IMR-90 (cell line): Measurements from ENCODE around the gene DOCK2. TPM values are rescaled to one million over a fixed set of nuclear protein-coding genes. Genes with fewer than 3 reads are reported as not detected.
"Not testable (repeated sequence)": the region's sequence is repeated elsewhere in the genome, so short reads cannot be mapped to it uniquely, and the experiment has no call there.

Experiments used
- ATAC-seq: fragments of 200-7000 bp; cut with Tn5 transposase; 2 replicates; pipeline ENCODE4 v1.9.1; 2020; ENCODE audit warnings: low read depth, mild to moderate bottlenecking, moderate library complexity
- BruUV-seq: library from RNA; stranded (reverse); fragments of 400-500 nt; replicated peaks from 2 replicates; lab custom pipeline; 2021; lab: Mats Ljungman, UMichigan
- CTCF ChIA-PET: fragments of 300-600 bp; formaldehyde crosslinking; extraction: SDS; loops from one replicate; lab custom pipeline; 2021; ENCODE audit warnings: antibody characterized with exemption; lab: Yijun Ruan, JAX
- POLR2A ChIA-PET: fragments of 300-600 bp; sonication (Branson Sonifier 250); formaldehyde crosslinking; loops from one replicate; lab custom pipeline; 2022; ENCODE audit warnings: antibody characterized with exemption; ENCODE audit not compliant: unreplicated experiment; lab: Charles Lee
- DNase-seq: peaks from one replicate; pipeline ENCODE4 v3.0.0; 2013
- H2AFZ ChIP-seq: replicated peaks from 2 replicates; pipeline ENCODE3; 2013; ENCODE audit warnings: low read length, mild to moderate bottlenecking; ENCODE audit not compliant: poor library complexity
- H2AK5ac ChIP-seq: 2 replicates; pipeline ENCODE4 v1.6.1; 2013; ENCODE audit warnings: low read depth, low read length, inconsistent platforms
- H2AK9ac ChIP-seq: replicated peaks from 2 replicates; pipeline ENCODE3; 2013; ENCODE audit warnings: mild to moderate bottlenecking, low read depth, low read length, moderate library complexity; ENCODE audit not compliant: poor library complexity
- H2BK120ac ChIP-seq: 2 replicates; pipeline ENCODE4 v1.6.1; 2013; ENCODE audit warnings: low read depth, low read length, inconsistent platforms
- H2BK15ac ChIP-seq: 3 replicates; pipeline ENCODE4 v1.6.1; 2013; ENCODE audit warnings: low read depth, low read length, inconsistent platforms
- H2BK20ac ChIP-seq: 2 replicates; pipeline ENCODE4 v1.6.1; 2013; ENCODE audit warnings: low read depth, mild to moderate bottlenecking, inconsistent platforms, low read length, moderate library complexity
- H2BK5ac ChIP-seq: 2 replicates; pipeline ENCODE4 v1.6.1; 2013; ENCODE audit warnings: mild to moderate bottlenecking, low read depth, low read length, inconsistent platforms; ENCODE audit not compliant: poor library complexity, severe bottlenecking
- H3K14ac ChIP-seq: replicated peaks from 2 replicates; pipeline ENCODE4 v1.6.1; 2013; ENCODE audit warnings: low read depth, low read length, inconsistent platforms
- H3K18ac ChIP-seq: 2 replicates; pipeline ENCODE4 v1.6.1; 2013; ENCODE audit warnings: low read depth, low read length, control low read depth
- H3K23ac ChIP-seq: 2 replicates; pipeline ENCODE4 v1.6.1; 2013; ENCODE audit warnings: low read depth, low read length, inconsistent platforms
- H3K27ac ChIP-seq: 2 replicates; pipeline ENCODE4 v1.5.1; 2013; ENCODE audit warnings: mild to moderate bottlenecking, control low read depth, low read length; ENCODE audit not compliant: insufficient read depth
- H3K27me3 ChIP-seq: 2 replicates; pipeline ENCODE4 v1.6.1; 2013; ENCODE audit warnings: low read length; ENCODE audit not compliant: control insufficient read depth, insufficient read depth
- H3K36me3 ChIP-seq: 2 replicates; pipeline ENCODE4 v1.6.1; 2013; ENCODE audit warnings: low read length, mixed read lengths; ENCODE audit not compliant: control insufficient read depth, insufficient read depth
- H3K4ac ChIP-seq: 2 replicates; pipeline ENCODE4 v1.6.1; 2013; ENCODE audit warnings: low read depth, low read length, inconsistent platforms
- H3K4me1 ChIP-seq: 2 replicates; pipeline ENCODE4 v1.6.1; 2013; ENCODE audit warnings: low read length, mixed read lengths; ENCODE audit not compliant: control insufficient read depth, insufficient read depth
- H3K4me2 ChIP-seq: 2 replicates; pipeline ENCODE4 v1.6.1; 2013; ENCODE audit warnings: low read depth, mild to moderate bottlenecking, control low read depth, low read length, moderate library complexity
- H3K4me3 ChIP-seq: 2 replicates; pipeline ENCODE4 v1.5.1; 2013; ENCODE audit warnings: low read depth, mild to moderate bottlenecking, control low read depth, low read length, moderate library complexity; ENCODE audit not compliant: insufficient read depth
- H3K56ac ChIP-seq: 2 replicates; pipeline ENCODE4 v1.6.1; 2013; ENCODE audit warnings: low read length, inconsistent platforms; ENCODE audit not compliant: insufficient read depth; ENCODE audit errors: extremely low read depth
- H3K79me1 ChIP-seq, 2 experiments: 2 replicates each; pipeline ENCODE4 v1.6.1; 2013; ENCODE audit warnings: low read length in 2 of 2, inconsistent platforms in 1 of 2, low read depth in 1 of 2
- H3K9ac ChIP-seq: 2 replicates; pipeline ENCODE4 v1.6.1; 2013; ENCODE audit warnings: low read depth, low read length, control low read depth
- H3K9me1 ChIP-seq: 2 replicates; pipeline ENCODE4 v1.6.1; 2013; ENCODE audit warnings: low read length, inconsistent platforms; ENCODE audit not compliant: insufficient read depth
- H3K9me3 ChIP-seq: 2 replicates; pipeline ENCODE4 v1.6.1; 2013; ENCODE audit warnings: low read length; ENCODE audit not compliant: control insufficient read depth, insufficient read depth
- H4K20me1 ChIP-seq: 2 replicates; pipeline ENCODE4 v1.6.1; 2013; ENCODE audit warnings: low read length, inconsistent platforms; ENCODE audit not compliant: insufficient read depth
- H4K5ac ChIP-seq: 2 replicates; pipeline ENCODE4 v1.6.1; 2013; ENCODE audit warnings: mild to moderate bottlenecking, low read depth, low read length, control low read depth
- H4K8ac ChIP-seq, 2 experiments: 2 replicates each; pipeline ENCODE4 v1.6.1; 2013; ENCODE audit warnings: low read depth in 2 of 2, low read length in 2 of 2, control low read depth in 1 of 2, inconsistent platforms in 1 of 2
- H4K91ac ChIP-seq: 2 replicates; pipeline ENCODE4 v1.6.1; 2013; ENCODE audit warnings: low read depth, low read length, inconsistent platforms; ENCODE audit not compliant: insufficient read depth
- CTCF ChIP-seq: conservative IDR thresholded peaks from 2 replicates; pipeline ENCODE4 v1.5.1; 2012; ENCODE audit warnings: mild to moderate bottlenecking, low read depth, low read length, improper control_type of control experiment
- FOS ChIP-seq: fragments of 150-350 bp; IDR thresholded peaks from 2 replicates; pipeline ENCODE4 v1.6.1; 2016; ENCODE audit warnings: low read depth, low read length
- WGBS, 2 experiments: methylation state at CpG; one replicate each; pipeline versions ENCODE4 v1.1.5 to v1.1.7; 2013; ENCODE audit warnings: missing lambda C conversion rate in 2 of 2; ENCODE audit not compliant: insufficient read length in 1 of 2; ENCODE audit errors: extremely low coverage in 2 of 2; 5-methylcytosine and 5-hydroxymethylcytosine counted together
- dilution Hi-C: fragments of 300-500 bp; cut with HindIII; formaldehyde crosslinking; loops from one replicate; pipeline ENCODE4 v1.14.3; 2018; ENCODE audit warnings: low sequenced_read_pairs; ENCODE audit not compliant: unreplicated experiment
- in situ Hi-C: fragments of 300-500 bp; cut with MboI; formaldehyde crosslinking; loops from 3 replicates; pipeline ENCODE4 v1.14.3; 2019; ENCODE audit warnings: low sequenced_read_pairs, inconsistent platforms, mixed read lengths
- intact Hi-C: fragments of 100-400 bp; cut with micrococcal nuclease; formaldehyde crosslinking; loops from 2 replicates; pipeline ENCODE4 v1.10.0; 2022
- polyA plus RNA-seq, 3 experiments: library from polyadenylated mRNA; depleted of rRNA; stranded (reverse); fragments of >200 nt; gene quantifications; 2 replicates each; pipeline ENCODE4 v1.2.3, GENCODE V29; 2012; ENCODE audit warnings: low replicate concordance in 1 of 3
- total RNA-seq: library from RNA; depleted of rRNA; stranded (reverse); fragments of >200 nt; gene quantifications from 2 replicates; pipeline ENCODE4 v1.2.3, GENCODE V29; 2012

DOCK2 gene
- total and polyA plus RNA-seq, 2 of the 4 experiments (the other 2 are of a cell fraction): 0.72 to 3.0 TPM

DNA sequence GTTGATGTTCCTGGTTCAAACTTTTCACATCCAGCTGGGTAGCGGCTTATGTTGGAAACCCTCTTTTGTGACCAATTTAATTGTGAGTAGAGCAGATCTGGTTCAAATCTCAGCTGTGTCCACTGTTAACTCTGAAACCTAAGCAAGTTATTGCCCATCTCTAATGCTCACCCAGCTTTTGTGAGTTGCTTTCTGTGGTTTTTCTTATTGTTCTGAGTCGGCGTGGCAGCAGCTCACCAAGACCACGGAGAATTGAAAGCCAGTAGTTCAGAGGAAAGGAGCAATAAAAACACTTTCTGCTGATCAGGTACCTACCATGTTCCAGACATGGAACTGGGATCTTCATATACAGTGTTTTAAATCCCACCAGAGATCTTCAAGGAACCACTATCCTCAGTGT, 114.4 kb downstream of the DOCK2 start:
- dilution Hi-C loops (no loop called here), in situ Hi-C loops (no loop called here), intact Hi-C loops (no loop called here)
- Histone ChIP-seq H4K8ac (no peak overlapping the region), H3K4ac (no peak overlapping the region), H4K5ac (no peak overlapping the region), H2AFZ (no peak overlapping the region), H2BK5ac (no peak overlapping the region), H2BK20ac (no peak overlapping the region), H3K36me3 (no peaks in the 10 kb centered on the region), H3K4me3 (no peak overlapping the region), H3K27ac (no peak overlapping the region), H2AK9ac (no peak overlapping the region), H4K91ac (no peak overlapping the region), H3K4me1 (peaks cover 6% of the 10 kb centered on the region; the same call in 1 of the 2 replicates), H4K20me1 (no peaks in the 10 kb centered on the region), H3K9me3 (no peaks in the 10 kb centered on the region), H3K23ac (no peak overlapping the region), H3K4me2 (no peak overlapping the region), H3K9me1 (peaks cover 2% of the 10 kb centered on the region; the same call in 1 of the 2 replicates), H3K56ac (no peak overlapping the region), H3K18ac (no peak overlapping the region), H2BK15ac (no peak overlapping the region), H3K14ac (no peak overlapping the region), H2BK120ac (no peak overlapping the region), H3K9ac (no peak overlapping the region), H2AK5ac (no peak overlapping the region), H3K79me1 (no peaks in the 10 kb centered on the region), H3K27me3 (no peaks in the 10 kb centered on the region)
- TF ChIP-seq CTCF (no peak), FOS (no peak)
- WGBS, 2 experiments: no CpG with 5 or more reads among the region's 4 CpGs
- no TSS peak for BruUV-seq
- DNase-seq: no peak
- POLR2A ChIA-PET: no interaction called here
- CTCF ChIA-PET: interaction anchor here (0.8 to 2.3 kb wide), 2 partner anchors 14 to 229 kb away, joined by 3 to 6 read pairs; partner anchors contain the start of gene INSYN2B
- no peak for ATAC-seq

- 88% methylated on average over 1 of the region's 10 CpGs; no CpG with 5 or more reads in 1 of the 2 experiments for WGBS, 2 experiments
- H3K36me3 ChIP-seq, DNase-seq, H3K23ac ChIP-seq, POLR2A ChIA-PET, H2AFZ ChIP-seq, H4K91ac ChIP-seq, H4K8ac ChIP-seq, H3K4me1 ChIP-seq, H3K4me3 ChIP-seq, H2BK120ac ChIP-seq, in situ Hi-C loops, H3K9me1 ChIP-seq, H3K18ac ChIP-seq, H3K79me1 ChIP-seq, ATAC-seq, H4K5ac ChIP-seq, intact Hi-C loops, H3K14ac ChIP-seq, H3K27me3 ChIP-seq, dilution Hi-C loops, BruUV-seq, H3K9ac ChIP-seq, H3K4ac ChIP-seq, H2BK5ac ChIP-seq, H2AK5ac ChIP-seq, H2AK9ac ChIP-seq, H2BK15ac ChIP-seq, H3K4me2 ChIP-seq, H3K56ac ChIP-seq, H3K9me3 ChIP-seq, H3K27ac ChIP-seq, H4K20me1 ChIP-seq, H2BK20ac ChIP-seq: not testable (repeated sequence)
- CTCF ChIA-PET: interaction anchor here (1.2 kb wide), 1 partner anchor 18 kb away, joined by 3 read pairs; no protein-coding TSS in a partner anchor
These were observed 115.5 kb downstream of the DOCK2 start for GRCh38 chr5:169752566-169752965.
